HCT116 (cell line): ENCODE results near the gene MOV10. TPM values are rescaled to one million over a fixed set of nuclear protein-coding genes. Genes with fewer than 3 reads are reported as not detected.

ENCODE experiments used
- ATAC-seq: fragments of 200-7000 bp; cut with Tn5 transposase; 2 replicates; pipeline ENCODE4 v1.9.1; 2020; ENCODE audit warnings: mild to moderate bottlenecking, moderate library complexity
- BruUV-seq: library from RNA; stranded (reverse); fragments of 400-500 nt; replicated peaks from 2 replicates; lab custom pipeline; 2021; lab: Mats Ljungman, UMichigan
- CTCF ChIA-PET: fragments of 300-600 bp; sonication (Branson Sonifier 250); formaldehyde crosslinking; loops from one replicate; lab custom pipeline; 2021; ENCODE audit warnings: antibody characterized with exemption; lab: Charles Lee
- POLR2A ChIA-PET: fragments of 300-600, 350-600 bp; sonication (Branson Sonifier 250); formaldehyde crosslinking; loops from one replicate; lab custom pipeline; 2021; ENCODE audit warnings: antibody characterized with exemption; lab: Charles Lee
- RAD21 ChIA-PET, 2 experiments: fragments of 300-600 bp; sonication (Branson Sonifier 250); formaldehyde crosslinking; loops; one replicate each; lab custom pipeline; 2023; ENCODE audit warnings: low total read pairs in 2 of 2; ENCODE audit not compliant: uncharacterized antibody in 2 of 2, unreplicated experiment in 2 of 2, low non-redundant PET in 1 of 2; lab: Charles Lee
- DNase-seq: peaks from one replicate; pipeline ENCODE4 v3.0.0-alpha.2; 2010; ENCODE audit warnings: low read depth, low spot score
- H2AFZ ChIP-seq: fragments of 200-600 bp; shearing (Covaris generic), sonication (generic); 2 replicates; pipeline ENCODE4 v1.6.1; 2017; ENCODE audit warnings: low read depth, mixed run types, mixed read lengths, antibody characterized with exemption, low read length; ENCODE audit not compliant: poor library complexity, severe bottlenecking
- H3K27ac ChIP-seq: 2 replicates; pipeline ENCODE4 v1.5.1; 2012; ENCODE audit warnings: low read depth, low read length
- H3K27me3 ChIP-seq: fragments of 200-600 bp; sonication (generic); 2 replicates; pipeline ENCODE4 v1.6.1; 2016; ENCODE audit warnings: mixed run types, low read length, mixed read lengths; ENCODE audit not compliant: insufficient read depth
- H3K36me3 ChIP-seq, 2 experiments: fragments of 200-500 bp in 1 of 2; fragments of 200-600 bp in 1 of 2; sonication (Bioruptor generic) in 1 of 2; sonication (generic) in 1 of 2; 2 replicates each; pipeline versions ENCODE4 v1.5.1 to v1.6.1; 2014 to 2016; ENCODE audit warnings: low read length in 2 of 2, inconsistent platforms in 1 of 2, mixed read lengths in 1 of 2, mixed run types in 1 of 2; ENCODE audit not compliant: insufficient read depth in 2 of 2, control insufficient read depth in 1 of 2
- H3K4me1 ChIP-seq, 2 experiments: fragments of 200-600 bp in 1 of 2; sonication (generic) in 1 of 2; 2 replicates each; pipeline versions ENCODE4 v1.5.1 to v1.6.1; 2012 to 2017; ENCODE audit warnings: low read length in 2 of 2, inconsistent platforms in 1 of 2, mild to moderate bottlenecking in 1 of 2, mixed read lengths in 1 of 2, mixed run types in 1 of 2, moderate library complexity in 1 of 2; ENCODE audit not compliant: insufficient read depth in 2 of 2, control insufficient read depth in 1 of 2
- H3K4me2 ChIP-seq: fragments of 200-600 bp; sonication (generic); 2 replicates; pipeline ENCODE4 v1.6.1; 2017; ENCODE audit warnings: mixed run types, low read length, mixed read lengths
- H3K4me3 ChIP-seq, 2 experiments: fragments of 200-600 bp in 1 of 2; sonication (generic) in 1 of 2; replicated peaks in 1 of 2; 2 replicates each; pipeline ENCODE4 v1.5.1; 2011 to 2016; ENCODE audit warnings: low read length in 2 of 2, control low read depth in 1 of 2, low read depth in 1 of 2, mild to moderate bottlenecking in 1 of 2, mixed read lengths in 1 of 2, mixed run types in 1 of 2
- H3K79me2 ChIP-seq: fragments of 200-600 bp; sonication (generic); 2 replicates; pipeline ENCODE4 v1.6.1; 2017; ENCODE audit warnings: mild to moderate bottlenecking, mixed run types, low read length, moderate library complexity, mixed read lengths; ENCODE audit not compliant: insufficient read depth
- H3K9ac ChIP-seq: fragments of 200-600 bp; sonication (generic); 2 replicates; pipeline ENCODE4 v1.6.1; 2016; ENCODE audit warnings: low read length, mixed read lengths
- H3K9me2 ChIP-seq: fragments of 200-600 bp; sonication (generic), shearing (Covaris generic); 2 replicates; pipeline ENCODE4 v1.6.1; 2017; ENCODE audit warnings: mixed run types, mild to moderate bottlenecking, moderate library complexity; ENCODE audit not compliant: insufficient read depth
- H3K9me3 ChIP-seq, 2 experiments: fragments of 200-500 bp in 1 of 2; fragments of 200-600 bp in 1 of 2; sonication (Bioruptor generic) in 1 of 2; sonication (generic) in 1 of 2; 2 replicates each; pipeline ENCODE4 v1.6.1; 2014 to 2017; ENCODE audit warnings: low read length in 2 of 2, mixed read lengths in 2 of 2, inconsistent platforms in 1 of 2, low read depth in 1 of 2, mild to moderate bottlenecking in 1 of 2, mixed run types in 1 of 2, moderate library complexity in 1 of 2; ENCODE audit not compliant: control insufficient read depth in 1 of 2, insufficient read depth in 1 of 2
- H4K20me1 ChIP-seq: fragments of 200-600 bp; sonication (generic), shearing (Covaris generic); 2 replicates; pipeline ENCODE4 v1.6.1; 2017; ENCODE audit warnings: mixed run types, mild to moderate bottlenecking, moderate library complexity; ENCODE audit not compliant: insufficient read depth
- CBX3 ChIP-seq: IDR thresholded peaks from 2 replicates; pipeline ENCODE4 v1.6.1; 2012; ENCODE audit warnings: low read depth
- CEBPB ChIP-seq: IDR thresholded peaks from 2 replicates; pipeline ENCODE4 v1.6.1; 2012; ENCODE audit warnings: low read depth
- CTCF ChIP-seq, 3 experiments: fragments of 200-600 bp in 1 of 3; sonication (generic) in 1 of 3; IDR thresholded peaks in 2 of 3; conservative IDR thresholded peaks in 1 of 3; 2 replicates each; pipeline ENCODE4 v1.5.1; 2012 to 2017; ENCODE audit warnings: low read depth in 2 of 3, low read length in 2 of 3, antibody characterized with exemption in 1 of 3, borderline replicate concordance in 1 of 3, control low read depth in 1 of 3, mild to moderate bottlenecking in 1 of 3, mixed read lengths in 1 of 3, mixed run types in 1 of 3, moderate library complexity in 1 of 3; ENCODE audit not compliant: insufficient read depth in 1 of 3
- EGR1 ChIP-seq: IDR thresholded peaks from 2 replicates; pipeline ENCODE4 v1.6.1; 2012; ENCODE audit warnings: low read depth
- ELF1 ChIP-seq: IDR thresholded peaks from 2 replicates; pipeline ENCODE4 v1.6.1; 2012; ENCODE audit warnings: low read depth, borderline replicate concordance
- EZH2 ChIP-seq: fragments of 200-600 bp; sonication (generic); IDR thresholded peaks from 2 replicates; pipeline ENCODE4 v1.6.1; 2017; ENCODE audit warnings: antibody characterized with exemption, mixed run types
- MAX ChIP-seq: IDR thresholded peaks from 2 replicates; pipeline ENCODE4 v1.6.1; 2012
- POLR2AphosphoS5 ChIP-seq: IDR thresholded peaks from 2 replicates; pipeline ENCODE4 v1.6.1; 2011; ENCODE audit warnings: mild to moderate bottlenecking, low read depth, low read length, moderate library complexity
- RAD21 ChIP-seq: IDR thresholded peaks from 2 replicates; pipeline ENCODE4 v1.6.1; 2012; ENCODE audit warnings: low read depth, mild to moderate bottlenecking
- SIN3A ChIP-seq: IDR thresholded peaks from 2 replicates; pipeline ENCODE4 v1.6.1; 2012; ENCODE audit warnings: low read depth
- SRF ChIP-seq: IDR thresholded peaks from 2 replicates; pipeline ENCODE4 v1.6.1; 2012; ENCODE audit warnings: low read depth
- TCF7L2 ChIP-seq: IDR thresholded peaks from 2 replicates; pipeline ENCODE4 v1.7.0; 2011; ENCODE audit warnings: borderline replicate concordance, inconsistent platforms; ENCODE audit not compliant: insufficient read depth, insufficient read length; ENCODE audit errors: extremely low read depth
- YY1 ChIP-seq: IDR thresholded peaks from 2 replicates; pipeline ENCODE4 v1.6.1; 2011; ENCODE audit warnings: low read length, low read depth, moderate library complexity, mild to moderate bottlenecking; ENCODE audit not compliant: insufficient replicate concordance; ENCODE audit errors: extremely low read depth
- ZBTB33 ChIP-seq: IDR thresholded peaks from 2 replicates; pipeline ENCODE4 v1.6.1; 2011; ENCODE audit warnings: mild to moderate bottlenecking, low read length, moderate library complexity; ENCODE audit not compliant: insufficient replicate concordance; ENCODE audit errors: extremely low read depth
- ZFX ChIP-seq: fragments of 450-650 bp; IDR thresholded peaks from 2 replicates; pipeline ENCODE4 v1.6.1; 2017
- ZNF274 ChIP-seq: fragments of 200-500 bp; sonication (Bioruptor generic); IDR thresholded peaks from 2 replicates; pipeline ENCODE4 v1.6.1; 2014; ENCODE audit warnings: mild to moderate bottlenecking, low read depth, low read length, inconsistent platforms
- intact Hi-C: fragments of 100-400 bp; cut with micrococcal nuclease; formaldehyde crosslinking; loops from 2 replicates; pipeline ENCODE4 v1.10.0; 2022
- total RNA-seq: library from RNA; stranded (reverse); gene quantifications from one replicate; pipeline ENCODE4 v1.2.1, GENCODE V29; 2021; ENCODE audit not compliant: unreplicated experiment

Gene MOV10
- total RNA-seq, 1 experiment from 2014 or later: 109 TPM

GRCh38 chr1:112711041-112711440 lies 36.6 kb downstream of the MOV10 start (continued):
- no peak for TF ChIP-seq EGR1
- no peak for TF ChIP-seq CBX3
- TF ChIP-seq TCF7L2: no peak
- TF ChIP-seq SIN3A: no peak
- no peak for TF ChIP-seq EZH2
- no peak for TF ChIP-seq RAD21
- no peak for TF ChIP-seq YY1

GRCh38 chr1:112711670-112712069 lies 37.2 kb downstream of the MOV10 start:
- ChIA-PET POLR2A (no interaction called here), RAD21 (no interaction called here), CTCF (no interaction called here)
- Histone ChIP-seq H3K79me2 (peaks cover 2% of the 10 kb centered on the region; the same call in 1 of the 2 replicates), H3K27ac (no peak overlapping the region), H3K36me3 (no peaks in the 10 kb centered on the region), H3K4me3 (no peak overlapping the region), H4K20me1 (no peaks in the 10 kb centered on the region), H3K9me2 (no peaks in the 10 kb centered on the region), H3K27me3 (no peaks in the 10 kb centered on the region), H3K9me3 (no peaks in the 10 kb centered on the region), H3K4me2 (no peak overlapping the region), H2AFZ (no peak overlapping the region), H3K9ac (no peak overlapping the region), H3K4me1 (peaks cover 24 to 39% of the 10 kb centered on the region in 2 experiments)
- TF ChIP-seq MAX: no peak
- no peak for DNase-seq
- no TSS peak for BruUV-seq
- intact Hi-C loops: no loop called here
- no peak for ATAC-seq

- Histone ChIP-seq H3K27me3 (no peaks in the 10 kb centered on the region), H3K79me2 (no peaks in the 10 kb centered on the region), H3K4me1 (peaks cover 24 to 39% of the 10 kb centered on the region in 2 experiments), H4K20me1 (no peaks in the 10 kb centered on the region), H3K36me3 (no peaks in the 10 kb centered on the region), H2AFZ (no peak overlapping the region), H3K4me3 (no peak overlapping the region), H3K9me3 (no peaks in the 10 kb centered on the region), H3K4me2 (no peak overlapping the region), H3K27ac (no peak overlapping the region), H3K9ac (no peak overlapping the region), H3K9me2 (no peaks in the 10 kb centered on the region)
- intact Hi-C loops: no loop called here
- POLR2A ChIA-PET: no interaction called here
- ATAC-seq: no peak
- TF ChIP-seq CTCF (IDR thresholded peaks at IDR 0.05 in 2 of 3, conservative IDR thresholded peaks at IDR 0.05 in 1 of 3; ENCODE audit: borderline replicate concordance in 1 of 3, insufficient read depth in 1 of 3, low read depth in 2 of 3, low read length in 2 of 3) (no peak), EGR1 (no peak), ZFX (no peak), ELF1 (no peak), ZNF274 (no peak), CEBPB (no peak), POLR2AphosphoS5 (no peak), ZBTB33 (no peak), SRF (no peak)
- RAD21 ChIA-PET: no interaction called here
- no TSS peak for BruUV-seq
- CTCF ChIA-PET: no interaction called here
- DNase-seq: no peak
Measured at GRCh38 chr1:112712191-112712590, 37.7 kb downstream of the MOV10 start.
